ENCODE results near the gene GALR3.

The GALR3 gene

GRCh38 chr22:37811867-37812266 lies 11.3 kb upstream of the GALR3 start:
- DNase-seq (ENCODE audit: extremely low read depth, insufficient read length), result no peak
- Histone ChIP-seq H3K27me3 (replicated peaks; ENCODE audit: control insufficient read depth, insufficient read depth, low read length) (no peaks in the 10 kb centered on the region), H3K36me3 (ENCODE audit: control insufficient read depth, insufficient read depth, low read length) (peaks cover 4% of the 10 kb centered on the region), H3K4me3 (replicated peaks; ENCODE audit: low read depth, low read length) (no peak overlapping the region)
- no peak for TF ChIP-seq CTCF (IDR thresholded peaks at IDR 0.05; ENCODE audit: insufficient read depth, low read length, poor library complexity, severe bottlenecking)

DNA sequence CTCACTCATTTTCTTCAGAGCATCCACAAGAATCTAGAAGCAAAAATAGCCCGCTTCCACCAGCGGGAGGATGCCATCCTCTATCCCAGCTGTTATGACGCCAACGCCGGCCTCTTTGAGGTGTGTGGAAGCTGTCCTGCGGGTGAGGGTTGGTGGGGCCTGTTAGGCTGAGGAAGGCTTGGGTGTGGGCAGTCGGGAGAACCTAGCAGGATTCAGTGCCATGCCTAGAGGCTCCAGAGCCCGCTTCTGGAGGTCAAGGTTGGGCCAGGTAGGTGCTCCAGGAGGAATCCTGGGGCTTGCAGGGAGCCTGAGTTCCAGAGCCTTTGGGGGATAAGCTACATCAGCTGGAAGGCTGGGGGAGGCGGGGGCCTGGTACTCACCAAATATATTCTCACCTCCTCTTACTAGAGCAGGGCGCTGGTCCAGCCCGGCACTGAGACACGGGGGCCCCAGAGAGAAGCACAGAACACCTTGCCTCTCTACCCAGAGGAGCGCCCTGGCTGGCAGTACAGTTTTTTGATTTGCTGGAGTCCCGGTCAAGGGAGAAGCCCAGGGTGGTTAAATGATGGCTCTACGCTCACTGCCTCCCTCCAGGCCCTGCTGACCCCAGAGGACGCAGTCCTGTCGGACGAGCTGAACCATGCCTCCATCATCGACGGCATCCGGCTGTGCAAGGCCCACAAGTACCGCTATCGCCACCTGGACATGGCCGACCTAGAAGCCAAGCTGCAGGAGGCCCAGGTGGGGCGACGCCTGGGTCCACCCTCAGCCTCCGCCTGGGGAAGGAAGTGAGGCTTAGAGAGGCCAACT lies 10.1 kb upstream of the GALR3 start:
- Histone ChIP-seq H3K36me3 (ENCODE audit: control insufficient read depth, insufficient read depth, low read length) (peaks cover 4% of the 10 kb centered on the region), H3K4me3 (replicated peaks; ENCODE audit: low read depth, low read length) (no peak overlapping the region), H3K27me3 (replicated peaks; ENCODE audit: control insufficient read depth, insufficient read depth, low read length) (no peaks in the 10 kb centered on the region)
- TF ChIP-seq CTCF (IDR thresholded peaks at IDR 0.05; ENCODE audit: insufficient read depth, low read length, poor library complexity, severe bottlenecking), result no peak
- DNase-seq (ENCODE audit: extremely low read depth, insufficient read length), result no peak

GRCh38 chr22:37815593-37815992 lies 7.6 kb upstream of the GALR3 start:
- Histone ChIP-seq H3K4me3 (replicated peaks; ENCODE audit: low read depth, low read length) (no peak overlapping the region), H3K36me3 (ENCODE audit: control insufficient read depth, insufficient read depth, low read length) (peaks cover 4% of the 10 kb centered on the region), H3K27me3 (replicated peaks; ENCODE audit: control insufficient read depth, insufficient read depth, low read length) (no peaks in the 10 kb centered on the region; the same call in 1 of the 2 replicates)
- DNase-seq (ENCODE audit: extremely low read depth, insufficient read length), result no peak
- no peak for TF ChIP-seq CTCF (IDR thresholded peaks at IDR 0.05; ENCODE audit: insufficient read depth, low read length, poor library complexity, severe bottlenecking)

DNA sequence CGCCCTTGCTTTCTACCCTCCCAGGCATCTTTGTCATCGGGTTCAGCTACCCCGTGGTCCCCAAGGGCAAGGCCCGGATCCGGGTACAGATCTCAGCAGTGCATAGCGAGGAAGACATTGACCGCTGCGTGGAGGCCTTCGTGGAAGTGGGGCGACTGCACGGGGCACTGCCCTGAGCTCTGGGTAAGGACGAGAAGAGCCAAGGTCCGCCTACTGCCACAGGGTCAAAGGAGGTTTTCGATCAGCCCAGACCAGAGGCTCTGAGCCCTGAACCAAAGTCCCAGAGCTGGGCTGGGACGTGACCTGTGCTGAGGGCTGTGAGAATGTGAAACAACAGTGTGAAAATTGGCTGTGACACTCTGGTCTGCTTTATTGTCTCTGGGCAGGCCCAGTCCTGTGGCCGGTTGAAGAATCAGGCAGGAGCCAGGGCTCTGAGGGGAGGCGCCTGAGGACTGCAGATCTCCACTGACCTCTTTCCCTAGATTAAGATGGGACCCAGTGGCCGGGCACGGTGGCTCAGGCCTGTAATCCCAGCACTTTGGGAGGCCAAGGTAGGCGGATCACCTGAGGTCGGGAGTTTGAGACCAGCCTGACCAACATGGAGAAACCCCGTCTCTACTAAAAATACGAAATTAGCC lies 6.5 kb upstream of the GALR3 start:
- DNase-seq (ENCODE audit: extremely low read depth, insufficient read length), result no peak
- Histone ChIP-seq H3K27me3 (replicated peaks; ENCODE audit: control insufficient read depth, insufficient read depth, low read length) (no peaks in the 10 kb centered on the region; the same call in 1 of the 2 replicates), H3K36me3 (ENCODE audit: control insufficient read depth, insufficient read depth, low read length) (peaks cover 4% of the 10 kb centered on the region), H3K4me3 (replicated peaks; ENCODE audit: low read depth, low read length) (no peak overlapping the region)
- no peak for TF ChIP-seq CTCF (IDR thresholded peaks at IDR 0.05; ENCODE audit: insufficient read depth, low read length, poor library complexity, severe bottlenecking)

- peak; percentile 81 for DNase-seq (ENCODE audit: extremely low read depth, insufficient read length)
- peak overlapping the region; percentile 35 for H3K4me3 ChIP-seq (replicated peaks; ENCODE audit: low read depth, low read length)
- H3K36me3 ChIP-seq (ENCODE audit: control insufficient read depth, insufficient read depth, low read length), result peaks cover 4% of the 10 kb centered on the region
- H3K27me3 ChIP-seq (replicated peaks; ENCODE audit: control insufficient read depth, insufficient read depth, low read length), result peaks cover 2% of the 10 kb centered on the region; the same call in 1 of the 2 replicates
- peak; percentile 83 for TF ChIP-seq CTCF (IDR thresholded peaks at IDR 0.05; ENCODE audit: insufficient read depth, low read length, poor library complexity, severe bottlenecking)
These were observed 5.3 kb upstream of the GALR3 start for GRCh38 chr22:37817705-37818408.

Measured in GM06990 (cell line).